HCT116 (cell line): ENCODE measurements around the gene NKIRAS2. TPM values are rescaled to one million over a fixed set of nuclear protein-coding genes. Genes with fewer than 3 reads are reported as not detected.

Experiments used
- ATAC-seq: fragments of 200-7000 bp; cut with Tn5 transposase; 2 replicates; pipeline ENCODE4 v1.9.1; 2020; ENCODE audit warnings: mild to moderate bottlenecking, moderate library complexity
- BruUV-seq: library from RNA; stranded (reverse); fragments of 400-500 nt; replicated peaks from 2 replicates; lab custom pipeline; 2021; lab: Mats Ljungman, UMichigan
- CTCF ChIA-PET: fragments of 300-600 bp; sonication (Branson Sonifier 250); formaldehyde crosslinking; loops from one replicate; lab custom pipeline; 2021; ENCODE audit warnings: antibody characterized with exemption; lab: Charles Lee
- POLR2A ChIA-PET: fragments of 300-600, 350-600 bp; sonication (Branson Sonifier 250); formaldehyde crosslinking; loops from one replicate; lab custom pipeline; 2021; ENCODE audit warnings: antibody characterized with exemption; lab: Charles Lee
- RAD21 ChIA-PET, 2 experiments: fragments of 300-600 bp; sonication (Branson Sonifier 250); formaldehyde crosslinking; loops; one replicate each; lab custom pipeline; 2023; ENCODE audit warnings: low total read pairs in 2 of 2; ENCODE audit not compliant: uncharacterized antibody in 2 of 2, unreplicated experiment in 2 of 2, low non-redundant PET in 1 of 2; lab: Charles Lee
- DNase-seq: peaks from one replicate; pipeline ENCODE4 v3.0.0-alpha.2; 2010; ENCODE audit warnings: low read depth, low spot score
- H2AFZ ChIP-seq: fragments of 200-600 bp; shearing (Covaris generic), sonication (generic); 2 replicates; pipeline ENCODE4 v1.6.1; 2017; ENCODE audit warnings: low read depth, mixed run types, mixed read lengths, antibody characterized with exemption, low read length; ENCODE audit not compliant: poor library complexity, severe bottlenecking
- H3K27ac ChIP-seq: 2 replicates; pipeline ENCODE4 v1.5.1; 2012; ENCODE audit warnings: low read depth, low read length
- H3K27me3 ChIP-seq: fragments of 200-600 bp; sonication (generic); 2 replicates; pipeline ENCODE4 v1.6.1; 2016; ENCODE audit warnings: mixed run types, low read length, mixed read lengths; ENCODE audit not compliant: insufficient read depth
- H3K36me3 ChIP-seq, 2 experiments: fragments of 200-500 bp in 1 of 2; fragments of 200-600 bp in 1 of 2; sonication (Bioruptor generic) in 1 of 2; sonication (generic) in 1 of 2; 2 replicates each; pipeline versions ENCODE4 v1.5.1 to v1.6.1; 2014 to 2016; ENCODE audit warnings: low read length in 2 of 2, inconsistent platforms in 1 of 2, mixed read lengths in 1 of 2, mixed run types in 1 of 2; ENCODE audit not compliant: insufficient read depth in 2 of 2, control insufficient read depth in 1 of 2
- H3K4me1 ChIP-seq, 2 experiments: fragments of 200-600 bp in 1 of 2; sonication (generic) in 1 of 2; 2 replicates each; pipeline versions ENCODE4 v1.5.1 to v1.6.1; 2012 to 2017; ENCODE audit warnings: low read length in 2 of 2, inconsistent platforms in 1 of 2, mild to moderate bottlenecking in 1 of 2, mixed read lengths in 1 of 2, mixed run types in 1 of 2, moderate library complexity in 1 of 2; ENCODE audit not compliant: insufficient read depth in 2 of 2, control insufficient read depth in 1 of 2
- H3K4me2 ChIP-seq: fragments of 200-600 bp; sonication (generic); 2 replicates; pipeline ENCODE4 v1.6.1; 2017; ENCODE audit warnings: mixed run types, low read length, mixed read lengths
- H3K4me3 ChIP-seq, 2 experiments: fragments of 200-600 bp in 1 of 2; sonication (generic) in 1 of 2; replicated peaks in 1 of 2; 2 replicates each; pipeline ENCODE4 v1.5.1; 2011 to 2016; ENCODE audit warnings: low read length in 2 of 2, control low read depth in 1 of 2, low read depth in 1 of 2, mild to moderate bottlenecking in 1 of 2, mixed read lengths in 1 of 2, mixed run types in 1 of 2
- H3K79me2 ChIP-seq: fragments of 200-600 bp; sonication (generic); 2 replicates; pipeline ENCODE4 v1.6.1; 2017; ENCODE audit warnings: mild to moderate bottlenecking, mixed run types, low read length, moderate library complexity, mixed read lengths; ENCODE audit not compliant: insufficient read depth
- H3K9ac ChIP-seq: fragments of 200-600 bp; sonication (generic); 2 replicates; pipeline ENCODE4 v1.6.1; 2016; ENCODE audit warnings: low read length, mixed read lengths
- H3K9me2 ChIP-seq: fragments of 200-600 bp; sonication (generic), shearing (Covaris generic); 2 replicates; pipeline ENCODE4 v1.6.1; 2017; ENCODE audit warnings: mixed run types, mild to moderate bottlenecking, moderate library complexity; ENCODE audit not compliant: insufficient read depth
- H3K9me3 ChIP-seq, 2 experiments: fragments of 200-500 bp in 1 of 2; fragments of 200-600 bp in 1 of 2; sonication (Bioruptor generic) in 1 of 2; sonication (generic) in 1 of 2; 2 replicates each; pipeline ENCODE4 v1.6.1; 2014 to 2017; ENCODE audit warnings: low read length in 2 of 2, mixed read lengths in 2 of 2, inconsistent platforms in 1 of 2, low read depth in 1 of 2, mild to moderate bottlenecking in 1 of 2, mixed run types in 1 of 2, moderate library complexity in 1 of 2; ENCODE audit not compliant: control insufficient read depth in 1 of 2, insufficient read depth in 1 of 2
- H4K20me1 ChIP-seq: fragments of 200-600 bp; sonication (generic), shearing (Covaris generic); 2 replicates; pipeline ENCODE4 v1.6.1; 2017; ENCODE audit warnings: mixed run types, mild to moderate bottlenecking, moderate library complexity; ENCODE audit not compliant: insufficient read depth
- CBX3 ChIP-seq: IDR thresholded peaks from 2 replicates; pipeline ENCODE4 v1.6.1; 2012; ENCODE audit warnings: low read depth
- CEBPB ChIP-seq: IDR thresholded peaks from 2 replicates; pipeline ENCODE4 v1.6.1; 2012; ENCODE audit warnings: low read depth
- EZH2 ChIP-seq: fragments of 200-600 bp; sonication (generic); IDR thresholded peaks from 2 replicates; pipeline ENCODE4 v1.6.1; 2017; ENCODE audit warnings: antibody characterized with exemption, mixed run types
- JUND ChIP-seq: IDR thresholded peaks from 2 replicates; pipeline ENCODE4 v1.6.1; 2012
- POLR2A ChIP-seq: IDR thresholded peaks from 2 replicates; pipeline ENCODE4 v1.7.0; 2011; ENCODE audit warnings: borderline replicate concordance; ENCODE audit not compliant: insufficient read depth, insufficient read length; ENCODE audit errors: extremely low read depth
- RAD21 ChIP-seq: IDR thresholded peaks from 2 replicates; pipeline ENCODE4 v1.6.1; 2012; ENCODE audit warnings: low read depth, mild to moderate bottlenecking
- REST ChIP-seq: IDR thresholded peaks from 2 replicates; pipeline ENCODE4 v1.6.1; 2012; ENCODE audit warnings: low read depth
- SRF ChIP-seq: IDR thresholded peaks from 2 replicates; pipeline ENCODE4 v1.6.1; 2012; ENCODE audit warnings: low read depth
- YY1 ChIP-seq: IDR thresholded peaks from 2 replicates; pipeline ENCODE4 v1.6.1; 2011; ENCODE audit warnings: low read length, low read depth, moderate library complexity, mild to moderate bottlenecking; ENCODE audit not compliant: insufficient replicate concordance; ENCODE audit errors: extremely low read depth
- intact Hi-C: fragments of 100-400 bp; cut with micrococcal nuclease; formaldehyde crosslinking; loops from 2 replicates; pipeline ENCODE4 v1.10.0; 2022
- total RNA-seq: library from RNA; stranded (reverse); gene quantifications from one replicate; pipeline ENCODE4 v1.2.1, GENCODE V29; 2021; ENCODE audit not compliant: unreplicated experiment
- TF ChIP-seq, protein P1 (sequence below), 3 experiments: fragments of 200-600 bp in 1 of 3; sonication (generic) in 1 of 3; IDR thresholded peaks in 2 of 3; conservative IDR thresholded peaks in 1 of 3; 2 replicates each; pipeline ENCODE4 v1.5.1; 2012 to 2017; ENCODE audit warnings: low read depth in 2 of 3, low read length in 2 of 3, antibody characterized with exemption in 1 of 3, borderline replicate concordance in 1 of 3, control low read depth in 1 of 3, mild to moderate bottlenecking in 1 of 3, mixed read lengths in 1 of 3, mixed run types in 1 of 3, moderate library complexity in 1 of 3; ENCODE audit not compliant: insufficient read depth in 1 of 3
- TF ChIP-seq, protein P2 (sequence below): IDR thresholded peaks from 2 replicates; pipeline ENCODE4 v1.6.1; 2012

Gene NKIRAS2
- total RNA-seq, 1 experiment from 2014 or later: 26.4 TPM

DNA sequence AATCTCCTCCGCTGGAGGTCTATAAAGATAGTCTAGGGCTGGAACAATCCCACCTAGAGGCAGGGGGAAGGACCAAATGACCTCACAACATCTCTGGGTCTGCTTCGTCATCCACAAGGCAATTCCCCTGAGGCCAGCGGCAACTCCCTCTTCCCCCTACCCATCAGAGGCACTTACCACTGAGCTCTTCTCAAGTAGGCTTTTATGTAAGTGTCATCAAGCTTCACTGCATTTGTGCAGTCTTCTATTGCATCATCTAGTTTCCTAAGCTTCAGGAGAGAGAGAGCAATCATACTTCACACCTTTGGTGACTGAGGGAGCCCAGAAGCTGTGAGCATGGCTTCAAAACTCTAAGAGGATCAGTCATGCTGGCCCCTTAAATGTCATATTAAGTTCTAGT, 32.2 kb upstream of the NKIRAS2 start:
- peaks cover 58 to 64% of the 10 kb centered on the region in 2 experiments; a peak in 3 of 4 replicates for H3K36me3 ChIP-seq
- no peaks in the 10 kb centered on the region for H3K9me3 ChIP-seq
- H3K4me2 ChIP-seq: no peak overlapping the region
- no peak overlapping the region for H3K4me3 ChIP-seq
- RAD21 ChIA-PET: no interaction called here
- H3K27me3 ChIP-seq: no peaks in the 10 kb centered on the region
- H3K4me1 ChIP-seq: no peaks in the 10 kb centered on the region
- H2AFZ ChIP-seq: no peak overlapping the region
- no TSS peak for BruUV-seq
- H3K27ac ChIP-seq: no peak overlapping the region
- TF ChIP-seq CEBPB (no peak), SRF (no peak), RAD21 (no peak), EZH2 (no peak), REST (no peak), POLR2A (no peak)
- no peak overlapping the region for H3K9ac ChIP-seq
- POLR2A ChIA-PET: no interaction called here
- no peaks in the 10 kb centered on the region for H4K20me1 ChIP-seq
- no peak for DNase-seq
- intact Hi-C loops: no loop called here
- no peaks in the 10 kb centered on the region for H3K9me2 ChIP-seq
- H3K79me2 ChIP-seq: peaks cover 11% of the 10 kb centered on the region
- no peak for ATAC-seq
- CTCF ChIA-PET: no interaction called here

DNA sequence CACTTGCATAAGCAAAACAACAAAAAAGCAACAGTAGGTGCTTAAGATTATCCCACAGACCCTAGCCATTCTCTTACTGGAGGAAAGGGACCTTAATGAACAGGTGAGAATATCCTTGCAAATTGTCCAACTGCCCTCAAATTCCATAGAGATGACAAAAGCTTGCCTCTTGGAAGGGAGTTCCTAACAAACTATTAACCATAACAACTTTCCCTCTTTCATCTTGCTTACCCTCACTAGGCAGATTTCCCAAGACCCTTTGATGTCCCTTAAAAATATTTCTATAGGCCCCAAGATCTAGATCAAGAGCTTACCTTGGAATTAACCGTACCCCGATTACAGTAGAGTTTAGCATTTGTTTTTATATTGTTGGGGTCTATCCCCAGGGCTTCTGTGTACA, 31.5 kb upstream of the NKIRAS2 start:
- no peak for DNase-seq
- TF ChIP-seq JUND (no peak), YY1 (no peak), CBX3 (no peak)
- TF ChIP-seq, protein P1, sequence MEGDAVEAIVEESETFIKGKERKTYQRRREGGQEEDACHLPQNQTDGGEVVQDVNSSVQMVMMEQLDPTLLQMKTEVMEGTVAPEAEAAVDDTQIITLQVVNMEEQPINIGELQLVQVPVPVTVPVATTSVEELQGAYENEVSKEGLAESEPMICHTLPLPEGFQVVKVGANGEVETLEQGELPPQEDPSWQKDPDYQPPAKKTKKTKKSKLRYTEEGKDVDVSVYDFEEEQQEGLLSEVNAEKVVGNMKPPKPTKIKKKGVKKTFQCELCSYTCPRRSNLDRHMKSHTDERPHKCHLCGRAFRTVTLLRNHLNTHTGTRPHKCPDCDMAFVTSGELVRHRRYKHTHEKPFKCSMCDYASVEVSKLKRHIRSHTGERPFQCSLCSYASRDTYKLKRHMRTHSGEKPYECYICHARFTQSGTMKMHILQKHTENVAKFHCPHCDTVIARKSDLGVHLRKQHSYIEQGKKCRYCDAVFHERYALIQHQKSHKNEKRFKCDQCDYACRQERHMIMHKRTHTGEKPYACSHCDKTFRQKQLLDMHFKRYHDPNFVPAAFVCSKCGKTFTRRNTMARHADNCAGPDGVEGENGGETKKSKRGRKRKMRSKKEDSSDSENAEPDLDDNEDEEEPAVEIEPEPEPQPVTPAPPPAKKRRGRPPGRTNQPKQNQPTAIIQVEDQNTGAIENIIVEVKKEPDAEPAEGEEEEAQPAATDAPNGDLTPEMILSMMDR (IDR thresholded peaks at IDR 0.05 in 2 of 3, conservative IDR thresholded peaks at IDR 0.05 in 1 of 3; ENCODE audit: borderline replicate concordance in 1 of 3, insufficient read depth in 1 of 3, low read depth in 2 of 3, low read length in 2 of 3): no peak
- TF ChIP-seq, protein P2, sequence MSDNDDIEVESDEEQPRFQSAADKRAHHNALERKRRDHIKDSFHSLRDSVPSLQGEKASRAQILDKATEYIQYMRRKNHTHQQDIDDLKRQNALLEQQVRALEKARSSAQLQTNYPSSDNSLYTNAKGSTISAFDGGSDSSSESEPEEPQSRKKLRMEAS: no peak
- intact Hi-C loops: no loop called here
- ATAC-seq: no peak
- Histone ChIP-seq H3K9ac (no peak overlapping the region), H3K79me2 (peaks cover 11% of the 10 kb centered on the region), H3K36me3 (peaks cover 58 to 68% of the 10 kb centered on the region in 2 experiments; a peak in 3 of 4 replicates), H3K27ac (no peak overlapping the region), H3K9me3 (no peaks in the 10 kb centered on the region), H3K9me2 (no peaks in the 10 kb centered on the region), H3K4me3 (no peak overlapping the region), H3K4me1 (no peaks in the 10 kb centered on the region), H4K20me1 (no peaks in the 10 kb centered on the region), H3K27me3 (no peaks in the 10 kb centered on the region), H3K4me2 (no peak overlapping the region), H2AFZ (no peak overlapping the region)
- ChIA-PET POLR2A (no interaction called here), RAD21 (no interaction called here), CTCF (no interaction called here)
- no TSS peak for BruUV-seq
